HepG2 (cell line): Measurements from ENCODE around the gene KATNB1. TPM values are rescaled to one million over a fixed set of nuclear protein-coding genes. Genes with fewer than 3 reads are reported as not detected.

Experiments
- AGO1 ChIP-seq: fragments of 200-400 bp; formaldehyde crosslinking; IDR thresholded peaks from 2 replicates; pipeline ENCODE4 v1.6.1; 2017; ENCODE audit warnings: mild to moderate bottlenecking, low read depth, low read length, moderate library complexity; ENCODE audit not compliant: poor library complexity, severe bottlenecking
- DMAP1 ChIP-seq: IDR thresholded peaks from 2 replicates; pipeline ENCODE4 v1.6.1; 2016
- NFE2L2 ChIP-seq: fragments of 150-350 bp; IDR thresholded peaks from 2 replicates; pipeline ENCODE4 v1.6.1; 2014; ENCODE audit warnings: low read length
- NR1H2 ChIP-seq: sonication (generic); formaldehyde crosslinking; IDR thresholded peaks from 2 replicates; pipeline ENCODE4 v1.8.1; 2022; ENCODE audit warnings: low read depth, missing genetic modification reagents, borderline replicate concordance
- NR2F1 ChIP-seq, 2 experiments: fragments of 450-650 bp in 1 of 2; formaldehyde crosslinking in 1 of 2; IDR thresholded peaks; 2 replicates each; pipeline versions ENCODE4 v1.5.0 to v1.6.1; 2016 to 2020; ENCODE audit warnings: mild to moderate bottlenecking in 1 of 2, missing compliant biosample characterization in 1 of 2, missing genetic modification reagents in 1 of 2, moderate library complexity in 1 of 2
- NR3C1 ChIP-seq: sonication (generic); formaldehyde crosslinking; IDR thresholded peaks from 2 replicates; pipeline ENCODE4 v1.4.0; 2020; ENCODE audit warnings: missing genetic modification reagents
- TEAD3 ChIP-seq: optimal IDR thresholded peaks from 2 replicates; pipeline ENCODE3; 2016; ENCODE audit warnings: borderline replicate concordance
- ZBTB39 ChIP-seq: sonication (generic); formaldehyde crosslinking; IDR thresholded peaks from 2 replicates; pipeline ENCODE4 v1.5.0; 2020; ENCODE audit warnings: missing genetic modification reagents
- ZBTB46 ChIP-seq: sonication (generic); formaldehyde crosslinking; IDR thresholded peaks from 2 replicates; pipeline ENCODE4 v1.4.0; 2020; ENCODE audit warnings: mild to moderate bottlenecking, missing genetic modification reagents, borderline replicate concordance
- ZNF292 ChIP-seq: sonication (generic); formaldehyde crosslinking; IDR thresholded peaks from 2 replicates; pipeline ENCODE4 v1.8.1; 2022; ENCODE audit warnings: mild to moderate bottlenecking, low read depth, missing genetic modification reagents, borderline replicate concordance
- ZNF431 ChIP-seq: sonication (generic); formaldehyde crosslinking; IDR thresholded peaks from 2 replicates; pipeline ENCODE4 v1.9.0; 2022; ENCODE audit warnings: missing genetic modification reagents, low read depth, mild to moderate bottlenecking, borderline replicate concordance
- ZNF614 ChIP-seq: IDR thresholded peaks from 2 replicates; pipeline ENCODE4 v1.6.1; 2018; ENCODE audit warnings: missing biosample characterization, missing genetic modification reagents, inconsistent platforms, borderline replicate concordance
- polyA plus RNA-seq, 8 experiments: library from polyadenylated mRNA; depleted of rRNA in 3 of 8; stranded (reverse) in 7 of 8; unstranded in 1 of 8; fragments of >200 nt; fragmentation: Illumina TruSeq in 4 of 8; extraction: Trizol in 4 of 8; gene quantifications; 2 replicates each; pipeline versions ENCODE4 v1.2.1 to v1.2.3, GENCODE V29; 2011 to 2016; ENCODE audit warnings: low read depth in 4 of 8, missing spikeins in 1 of 8, mixed read lengths in 1 of 8; ENCODE audit not compliant: insufficient read depth in 1 of 8
- total RNA-seq, 5 experiments: library from RNA; depleted of rRNA; stranded (reverse); fragments of >200 nt; fragmentation: Illumina TruSeq; extraction: Trizol; gene quantifications; 2 replicates each; pipeline ENCODE4 v1.2.3, GENCODE V29; 2016; ENCODE audit warnings: low read depth in 1 of 5
- TF ChIP-seq, protein P1 (sequence below): sonication (generic); formaldehyde crosslinking; IDR thresholded peaks from 2 replicates; pipeline ENCODE4 v1.5.0; 2020; ENCODE audit warnings: mild to moderate bottlenecking, missing genetic modification reagents, borderline replicate concordance

Gene KATNB1
- total and polyA plus RNA-seq, 2 of the 13 experiments (the other 11 are each of a cell fraction or from before 2014, with no cell fraction given): 31.5 to 43.5 TPM

GRCh38 chr16:57700781-57701551 is 34.6 kb upstream of the KATNB1 start (continued):
- TF ChIP-seq ZNF431 (CRISPR knock-in tag): 0 out of 2 replicates have a peak, but pooled peaks have one; percentile 45
- TF ChIP-seq TEAD3 (CRISPR knock-in tag): peak; percentile 50
- TF ChIP-seq ZBTB46 (CRISPR knock-in tag): no peak
- TF ChIP-seq ZBTB39 (CRISPR knock-in tag): 0 out of 2 replicates have a peak, but pooled peaks have one; percentile 10
- TF ChIP-seq, protein P1, sequence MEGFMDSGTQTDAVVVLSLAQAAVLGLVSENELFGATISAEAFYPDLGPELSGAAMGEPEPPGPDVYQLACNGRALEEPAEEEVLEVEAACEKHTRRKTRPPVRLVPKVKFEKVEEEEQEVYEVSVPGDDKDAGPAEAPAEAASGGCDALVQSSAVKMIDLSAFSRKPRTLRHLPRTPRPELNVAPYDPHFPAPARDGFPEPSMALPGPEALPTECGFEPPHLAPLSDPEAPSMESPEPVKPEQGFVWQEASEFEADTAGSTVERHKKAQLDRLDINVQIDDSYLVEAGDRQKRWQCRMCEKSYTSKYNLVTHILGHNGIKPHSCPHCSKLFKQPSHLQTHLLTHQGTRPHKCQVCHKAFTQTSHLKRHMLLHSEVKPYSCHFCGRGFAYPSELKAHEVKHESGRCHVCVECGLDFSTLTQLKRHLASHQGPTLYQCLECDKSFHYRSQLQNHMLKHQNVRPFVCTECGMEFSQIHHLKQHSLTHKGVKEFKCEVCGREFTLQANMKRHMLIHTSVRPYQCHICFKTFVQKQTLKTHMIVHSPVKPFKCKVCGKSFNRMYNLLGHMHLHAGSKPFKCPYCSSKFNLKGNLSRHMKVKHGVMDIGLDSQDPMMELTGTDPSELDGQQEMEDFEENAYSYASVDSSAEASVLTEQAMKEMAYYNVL (CRISPR knock-in tag): peak; percentile 76; the same call in 1 of the 2 replicates
- TF ChIP-seq ZNF292: peak; percentile 34; the same call in 1 of the 2 replicates
- no peak for TF ChIP-seq AGO1
- no peak for TF ChIP-seq NR1H2 (CRISPR knock-in tag)
- TF ChIP-seq NR2F1 (CRISPR knock-in tag; IDR thresholded peaks at IDR 0.05): 0 out of 4 replicates have a peak, but pooled peaks of 1 of the 2 experiments have one; percentile 38
- TF ChIP-seq NR3C1: no peak
- TF ChIP-seq ZNF614 (CRISPR knock-in tag): no peak
- peak; percentile 57; the same call in 1 of the 2 replicates for TF ChIP-seq DMAP1 (CRISPR knock-in tag)
- TF ChIP-seq NFE2L2: no peak
